NCI-H82 (cell line): ENCODE results near the gene CRYBB1.

Experiments used
- DNase-seq: peaks from one replicate; lab custom pipeline; 2025; lab: John Stamatoyannopoulos, UW

Gene CRYBB1

DNA sequence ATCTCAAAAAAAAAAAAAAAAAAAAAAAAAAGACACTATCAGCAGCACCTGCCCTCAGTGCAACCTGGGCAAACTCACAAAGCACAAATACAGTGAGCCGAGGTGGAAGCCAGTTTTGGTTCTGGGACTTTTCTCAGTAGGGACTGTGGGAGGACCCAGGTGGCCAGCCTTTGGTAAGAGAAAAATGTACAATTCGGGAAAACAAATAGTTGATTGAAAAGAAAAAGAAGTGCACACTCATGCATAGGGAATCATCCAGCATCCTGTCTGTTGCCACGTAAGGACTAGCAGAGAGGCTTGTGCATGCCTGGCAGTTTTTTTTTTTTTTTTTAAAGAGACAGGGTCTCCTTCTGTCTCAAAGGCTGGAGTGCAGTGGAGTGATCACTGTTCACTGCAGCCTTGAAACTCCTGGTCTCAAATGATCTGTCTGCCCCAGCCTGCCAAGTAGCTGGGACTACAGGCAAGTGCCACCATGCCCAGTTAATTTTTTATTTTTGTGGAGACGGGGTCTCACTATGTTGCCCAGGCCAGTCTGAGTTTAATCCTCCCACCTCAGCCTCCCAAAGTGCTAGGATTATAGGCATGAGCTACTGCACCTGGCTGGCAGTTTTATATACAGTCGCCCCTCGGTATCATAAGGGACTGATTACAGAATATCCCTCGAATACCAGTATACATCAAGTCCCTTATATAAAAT, 64.6 kb downstream of the CRYBB1 start:
- DNase-seq, result no peak

DNA sequence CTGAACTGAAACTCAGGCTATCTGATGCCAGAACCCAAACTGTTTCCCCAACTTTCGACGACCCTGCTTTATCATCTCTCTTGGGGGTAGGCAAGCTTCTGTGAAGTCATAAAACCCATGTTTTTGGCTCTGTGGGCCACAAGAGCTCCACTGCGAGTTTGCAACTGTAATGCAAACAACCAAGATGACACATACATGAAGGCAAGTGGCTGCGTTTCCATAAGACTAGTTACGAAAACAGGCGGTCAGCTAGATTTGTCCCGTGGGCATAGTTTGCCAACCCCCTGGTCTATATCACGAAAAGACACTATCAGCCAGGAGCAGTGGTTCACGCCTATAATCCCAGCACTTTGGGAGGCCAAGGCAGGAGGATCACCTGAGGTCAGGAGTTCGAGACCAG, 65.4 kb downstream of the CRYBB1 start:
- no peak for DNase-seq

GRCh38 chr22:26551568-26551967, 66.3 kb downstream of the CRYBB1 start:
- no peak for DNase-seq

GRCh38 chr22:26550498-26551033, 67.3 kb downstream of the CRYBB1 start:
- DNase-seq, result no peak

- no peak for DNase-seq
Observed at GRCh38 chr22:26549902-26550497, 67.8 kb downstream of the CRYBB1 start.
